SK-N-MC (cell line): ENCODE data around the gene F2.

Source experiments
- EZH2 ChIP-seq: fragments of 200-600 bp; sonication (generic); IDR thresholded peaks from one replicate; pipeline ENCODE4 v1.6.1; 2017; ENCODE audit warnings: antibody characterized with exemption
- FOXP2 ChIP-seq: optimal IDR thresholded peaks from 2 replicates; pipeline ENCODE3; 2011; ENCODE audit warnings: mild to moderate bottlenecking, moderate library complexity; ENCODE audit not compliant: insufficient read depth; ENCODE audit errors: extremely low read length, control extremely low read depth
- POLR2AphosphoS5 ChIP-seq: IDR thresholded peaks from 2 replicates; pipeline ENCODE4 v1.6.1; 2012; ENCODE audit warnings: mild to moderate bottlenecking, low read depth, low read length, borderline replicate concordance

- TF ChIP-seq POLR2AphosphoS5 (no peak), EZH2 (no peak), FOXP2 (no peak)
These were observed 21.3 kb upstream of the F2 start for GRCh38 chr11:46697723-46698122.
